DMS153 treated with DMSO at 0.1 percent for 48 hours (cell line): ENCODE results near the gene NHLH1.

Experiments used
- DNase-seq: peaks from one replicate; lab custom pipeline; 2025; ENCODE audit not compliant: unreplicated experiment; lab: John Stamatoyannopoulos, UW

The NHLH1 gene

GRCh38 chr1:160358073-160358472 is 8.8 kb upstream of the NHLH1 start:
- no peak for DNase-seq

DNA sequence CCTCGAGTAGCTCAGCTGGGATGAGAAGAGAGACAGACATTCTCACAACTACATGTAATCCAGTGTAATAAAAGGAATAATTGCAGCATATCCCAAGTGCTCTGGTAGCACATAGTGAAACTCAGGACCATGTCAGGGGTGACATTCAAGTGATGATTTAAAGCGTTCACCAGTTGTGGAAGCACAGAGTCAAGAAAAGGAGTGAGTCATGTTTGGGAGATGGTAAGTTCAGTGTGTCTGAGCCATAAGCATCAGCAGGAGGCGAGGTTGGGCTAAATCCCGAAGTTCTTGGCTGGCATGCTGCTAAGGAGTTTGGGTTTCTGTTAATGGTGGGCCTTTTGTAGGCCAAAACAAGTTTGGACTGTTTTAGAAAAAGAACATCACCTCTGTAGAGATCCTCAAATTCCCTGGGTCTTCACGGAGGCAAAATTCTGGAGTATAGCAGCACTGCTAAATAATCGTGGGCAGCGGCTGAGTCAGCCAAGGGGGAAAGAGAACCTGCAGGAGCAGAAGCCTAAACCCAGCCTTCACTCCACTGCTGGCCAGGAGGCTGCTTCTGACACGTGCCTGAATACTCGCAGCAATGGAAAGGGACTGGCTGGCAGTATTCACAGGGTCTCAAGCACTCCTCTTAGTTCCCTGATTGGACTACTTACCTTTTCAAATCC is 7.2 kb upstream of the NHLH1 start:
- DNase-seq, result no peak

DNA sequence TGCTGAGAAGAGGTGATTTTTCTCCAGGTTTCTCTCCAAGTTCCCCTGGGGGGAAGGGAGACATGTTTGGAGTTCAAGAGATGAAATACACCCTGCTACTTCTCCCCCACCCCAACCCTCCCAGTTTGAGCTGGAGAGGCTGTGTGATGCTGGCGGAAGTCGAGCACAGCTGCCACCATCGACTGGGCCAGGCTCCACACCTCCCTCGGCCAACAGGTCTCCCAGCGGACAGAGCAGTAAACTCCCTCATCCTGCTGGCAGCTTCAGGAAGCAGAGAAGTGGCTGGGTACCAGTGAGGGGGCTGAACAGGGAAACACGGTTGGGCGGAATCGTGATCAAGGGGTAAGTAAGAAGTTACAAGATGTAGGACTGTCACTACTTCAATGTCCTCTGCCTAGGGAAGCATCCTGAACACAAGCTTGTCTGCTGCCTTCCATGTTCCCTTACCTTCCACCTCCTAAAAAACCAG is 6.6 kb upstream of the NHLH1 start:
- DNase-seq, result no peak

- DNase-seq, result no peak
Measured at GRCh38 chr1:160361199-160361598, 5.7 kb upstream of the NHLH1 start.

DNA sequence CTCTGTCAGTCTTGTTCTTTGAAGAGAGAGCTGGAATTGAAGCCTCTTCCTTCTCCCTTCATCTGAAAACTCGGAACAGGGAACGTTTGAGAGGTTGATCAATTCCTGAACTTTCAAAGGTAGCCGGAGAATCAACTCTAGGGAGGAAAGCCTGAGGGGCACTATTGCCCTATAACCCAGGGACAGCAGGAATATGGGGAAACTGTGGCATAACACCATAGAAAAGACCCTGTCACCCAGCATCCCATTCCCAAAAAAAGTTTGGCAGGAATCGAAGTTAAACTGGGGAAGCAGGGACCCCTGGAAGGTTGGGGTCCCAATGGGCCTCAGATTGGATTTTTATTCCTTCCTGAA is 5.1 kb upstream of the NHLH1 start:
- no peak for DNase-seq

GRCh38 chr1:160362168-160362957 is 4.5 kb upstream of the NHLH1 start:
- no peak for DNase-seq

DNA sequence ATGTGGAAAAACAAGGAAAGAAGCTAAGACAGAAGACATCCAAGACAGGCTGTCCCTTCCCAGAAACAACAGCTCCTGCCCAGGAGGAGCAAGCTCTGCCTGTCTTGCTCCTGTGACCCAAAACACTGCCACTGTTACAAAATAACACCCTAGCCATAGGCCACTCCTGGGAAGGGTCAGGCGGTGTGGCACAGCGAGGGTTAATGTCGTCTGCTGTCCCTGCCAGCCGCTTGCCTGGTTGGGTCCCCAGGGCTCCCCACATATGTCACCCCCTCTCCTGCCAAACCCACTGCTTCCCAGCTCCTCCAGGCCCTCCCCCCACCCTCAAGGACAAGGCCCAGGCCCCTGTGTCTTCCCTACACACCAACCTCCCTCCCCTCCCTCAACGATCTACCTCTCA is 3.9 kb upstream of the NHLH1 start:
- no peak for DNase-seq

GRCh38 chr1:160363951-160364735 is 2.7 kb upstream of the NHLH1 start:
- DNase-seq, result no peak

GRCh38 chr1:160365325-160365724 is 1.5 kb upstream of the NHLH1 start:
- DNase-seq, result no peak

- DNase-seq, result no peak
Measured at GRCh38 chr1:160367516-160367900, 637 bp downstream of the NHLH1 start.

DNA sequence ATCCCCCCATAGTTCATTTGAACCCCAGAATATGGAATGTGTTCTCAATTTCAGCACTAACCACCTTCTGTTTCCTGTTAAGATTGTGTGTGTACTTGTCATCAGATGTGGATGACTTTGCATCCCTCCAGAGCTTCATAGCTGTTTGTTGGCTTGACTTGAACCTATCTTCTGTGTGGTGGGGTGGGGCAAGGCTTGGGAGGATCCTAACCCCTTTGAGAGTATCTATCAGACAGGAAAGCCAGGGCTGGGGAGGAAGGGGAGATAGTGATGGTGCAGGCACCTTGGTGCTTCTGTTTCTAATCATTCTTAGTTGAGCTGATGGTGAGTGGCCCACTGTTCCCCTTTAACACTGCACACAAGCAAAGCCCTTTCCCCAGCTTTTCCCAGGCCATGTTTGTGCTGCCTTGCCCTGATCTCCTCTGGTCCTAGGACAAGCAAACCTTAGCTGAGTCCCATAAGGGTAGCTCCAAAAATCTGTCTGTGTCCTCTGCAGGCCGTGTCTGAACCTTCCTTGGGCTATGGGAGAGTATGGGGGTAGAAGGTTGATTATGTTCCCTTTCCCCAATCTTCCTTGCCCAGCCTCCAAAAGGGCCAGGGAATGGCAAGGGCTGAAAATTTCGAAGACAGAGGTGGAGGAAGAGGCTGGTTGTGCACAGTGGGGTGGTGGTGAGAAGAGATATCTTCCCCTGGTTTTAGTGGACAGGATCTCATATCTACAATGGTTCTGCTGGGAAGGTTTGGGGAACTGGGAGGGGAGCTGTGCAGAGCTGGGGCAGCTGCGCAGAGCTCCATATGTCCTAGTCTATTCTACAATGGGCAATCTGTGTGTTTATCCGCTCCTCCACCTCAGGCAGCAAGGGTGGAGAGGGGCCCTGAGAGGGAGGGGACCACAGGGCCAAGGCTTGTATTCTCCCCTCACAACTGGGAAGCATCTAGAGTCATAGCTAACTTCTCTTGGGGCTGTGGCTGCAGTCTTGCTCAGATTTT is 1.4 kb downstream of the NHLH1 start:
- DNase-seq, result no peak

DNA sequence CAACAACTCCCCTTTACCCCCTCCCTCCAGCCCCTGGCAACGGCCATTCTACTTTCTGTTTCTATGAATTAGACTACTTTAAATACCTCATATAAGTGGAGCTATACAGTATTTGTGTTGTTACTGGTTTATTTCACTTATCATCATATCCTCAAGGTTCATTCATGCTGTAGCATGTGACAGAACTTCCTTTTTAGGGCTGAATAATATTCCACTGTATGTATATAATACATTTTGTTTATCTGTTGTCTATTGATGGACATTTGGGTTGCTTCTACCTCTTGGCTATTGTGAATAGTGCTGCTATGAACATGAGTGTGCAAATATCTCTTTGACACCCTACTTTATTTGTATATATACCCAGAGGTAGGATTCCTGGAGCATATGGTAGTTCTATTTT is 2.2 kb downstream of the NHLH1 start:
- no peak for DNase-seq

DNA sequence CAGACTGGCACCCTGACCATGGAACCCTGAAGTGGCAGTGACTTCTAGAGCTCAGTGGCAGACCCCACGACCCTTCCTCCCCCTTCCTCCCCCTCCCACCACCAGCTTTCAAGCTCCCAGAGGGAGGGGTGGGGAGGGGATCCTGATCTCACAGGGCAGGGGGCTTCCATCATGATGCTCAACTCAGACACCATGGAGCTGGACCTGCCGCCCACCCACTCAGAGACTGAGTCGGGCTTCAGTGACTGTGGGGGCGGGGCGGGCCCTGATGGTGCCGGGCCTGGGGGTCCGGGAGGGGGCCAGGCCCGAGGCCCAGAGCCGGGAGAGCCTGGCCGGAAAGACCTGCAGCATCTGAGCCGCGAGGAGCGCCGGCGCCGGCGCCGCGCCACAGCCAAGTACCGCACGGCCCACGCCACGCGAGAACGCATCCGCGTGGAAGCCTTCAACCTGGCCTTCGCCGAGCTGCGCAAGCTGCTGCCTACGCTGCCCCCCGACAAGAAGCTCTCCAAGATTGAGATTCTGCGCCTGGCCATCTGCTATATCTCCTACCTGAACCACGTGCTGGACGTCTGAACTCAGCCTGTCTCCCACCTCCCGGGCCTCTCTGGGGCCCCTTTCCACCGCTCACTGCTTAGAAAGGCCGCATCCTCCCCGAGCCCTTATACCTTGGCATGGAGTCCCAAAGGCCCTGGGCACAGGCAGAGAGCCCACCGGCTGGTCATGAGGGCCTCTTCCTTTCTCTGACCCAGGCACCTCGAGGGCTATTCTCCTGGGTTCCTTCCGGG is 3.9 kb downstream of the NHLH1 start:
- no peak for DNase-seq

DNA sequence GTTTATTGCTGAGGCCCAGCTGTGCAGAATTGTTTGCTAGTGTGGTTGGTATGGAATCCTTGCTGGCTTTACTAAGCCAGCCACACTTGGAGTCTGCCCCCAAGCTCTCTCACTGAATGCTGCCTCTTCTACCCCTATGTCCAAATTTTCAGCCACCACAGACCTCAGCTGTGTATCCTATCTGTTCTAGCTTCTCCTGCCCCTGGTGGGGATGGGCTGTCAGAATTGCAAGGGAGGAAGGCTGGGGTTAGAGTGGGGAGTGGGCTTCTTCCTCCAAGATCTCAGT is 4.4 kb downstream of the NHLH1 start:
- DNase-seq, result no peak

DNA sequence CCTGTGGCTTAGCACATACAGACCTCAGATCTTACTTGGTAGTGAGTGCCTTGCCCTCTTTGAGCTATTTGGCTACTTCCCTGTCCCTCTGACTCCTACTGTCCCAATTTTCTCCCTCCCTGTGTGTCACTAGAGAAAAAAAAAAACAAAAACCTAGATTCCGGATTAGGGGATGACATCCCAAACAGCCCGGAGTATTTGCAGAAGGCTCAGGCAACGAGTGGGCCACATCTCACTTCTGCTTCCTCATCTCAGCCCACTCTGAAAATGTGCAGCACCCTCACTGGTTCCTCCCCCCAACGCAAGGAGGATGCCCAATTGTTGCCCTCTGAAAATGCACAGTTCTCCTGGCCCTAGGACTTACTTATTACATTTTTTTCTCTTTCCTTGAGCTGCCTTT is 4.9 kb downstream of the NHLH1 start:
- no peak for DNase-seq

DNA sequence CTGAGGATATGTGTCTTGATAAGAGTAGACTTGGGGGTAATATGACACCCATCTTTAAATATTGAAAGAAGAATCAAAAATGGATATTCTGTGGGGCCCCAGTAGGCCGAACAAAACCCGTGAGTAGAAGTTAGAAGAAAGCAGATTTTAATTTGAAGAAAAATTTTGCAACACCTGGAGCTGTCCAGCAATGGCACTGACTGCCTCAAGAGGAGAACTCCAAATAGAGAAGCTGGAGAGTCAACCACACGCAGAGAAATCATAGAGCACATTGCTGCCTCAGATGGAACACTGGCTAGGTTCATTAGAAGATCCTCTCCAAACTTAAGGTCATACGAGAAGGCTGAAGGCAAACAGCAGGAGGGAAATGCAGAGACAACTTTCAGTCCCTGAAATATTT is 6.8 kb downstream of the NHLH1 start:
- DNase-seq, result no peak

- no peak for DNase-seq
Measured at GRCh38 chr1:160374306-160375110, 7.6 kb downstream of the NHLH1 start.

GRCh38 chr1:160375788-160376524 is 9.1 kb downstream of the NHLH1 start:
- DNase-seq, result no peak
